Prostate gland (tissue), 2 donors: ENCODE measurements around the gene KRABD2.

Experiments used
- CTCF ChIP-seq, 4 experiments: fragments of 200-600 bp in 2 of 4; fragments of 450-650 bp in 2 of 4; sonication (generic) in 2 of 4; IDR thresholded peaks; 1 replicate in 3 of 4; 2 replicates in 1 of 4; pipeline ENCODE4 v1.5.1; 2016 to 2019; ENCODE audit warnings: antibody characterized with exemption in 4 of 4, mild to moderate bottlenecking in 2 of 4, moderate library complexity in 2 of 4
- POLR2A ChIP-seq: fragments of 450-650 bp; IDR thresholded peaks from one replicate; pipeline ENCODE4 v1.6.1; 2016; ENCODE audit warnings: antibody characterized with exemption, mild to moderate bottlenecking
- POLR2AphosphoS5 ChIP-seq: sonication (generic); formaldehyde crosslinking; IDR thresholded peaks from one replicate; pipeline ENCODE4 v1.6.1; 2017; ENCODE audit warnings: antibody characterized with exemption

- TF ChIP-seq POLR2AphosphoS5 (no peak), CTCF (IDR thresholded peaks at IDR 0.05) (no peak), POLR2A (no peak)
Measured at GRCh38 chr17:8362651-8363332, 13.7 kb downstream of the KRABD2 start.
